ENCODE data around the gene CTSE. TPM values are rescaled to one million over a fixed set of nuclear protein-coding genes. Genes with fewer than 3 reads are reported as not detected.

The CTSE gene
- total and polyA plus RNA-seq, 2 of the 13 experiments (the other 11 are each of a cell fraction or from before 2014, with no cell fraction given): 0.50 to 0.69 TPM

DNA sequence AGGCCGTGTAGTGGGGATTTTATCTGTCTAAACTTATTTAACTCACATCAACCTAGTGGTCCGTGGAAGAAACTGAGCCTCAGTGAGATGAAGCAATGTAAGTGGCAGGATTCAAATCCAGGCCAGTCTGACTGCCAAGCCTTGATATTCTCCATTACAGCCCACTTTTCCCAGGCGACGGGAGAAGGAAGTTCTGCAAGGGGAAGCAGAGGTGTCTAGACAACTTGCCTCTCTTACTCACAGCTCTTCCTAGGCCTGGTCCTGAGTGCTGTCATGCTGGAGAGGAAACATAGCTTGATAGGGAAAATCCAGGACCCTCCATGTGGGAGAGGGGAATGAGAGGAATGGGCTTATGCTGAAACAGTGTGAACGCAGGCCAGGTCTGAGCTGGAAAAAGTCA, 9.1 kb downstream of the CTSE start (continued):
- TF ChIP-seq, protein P1, sequence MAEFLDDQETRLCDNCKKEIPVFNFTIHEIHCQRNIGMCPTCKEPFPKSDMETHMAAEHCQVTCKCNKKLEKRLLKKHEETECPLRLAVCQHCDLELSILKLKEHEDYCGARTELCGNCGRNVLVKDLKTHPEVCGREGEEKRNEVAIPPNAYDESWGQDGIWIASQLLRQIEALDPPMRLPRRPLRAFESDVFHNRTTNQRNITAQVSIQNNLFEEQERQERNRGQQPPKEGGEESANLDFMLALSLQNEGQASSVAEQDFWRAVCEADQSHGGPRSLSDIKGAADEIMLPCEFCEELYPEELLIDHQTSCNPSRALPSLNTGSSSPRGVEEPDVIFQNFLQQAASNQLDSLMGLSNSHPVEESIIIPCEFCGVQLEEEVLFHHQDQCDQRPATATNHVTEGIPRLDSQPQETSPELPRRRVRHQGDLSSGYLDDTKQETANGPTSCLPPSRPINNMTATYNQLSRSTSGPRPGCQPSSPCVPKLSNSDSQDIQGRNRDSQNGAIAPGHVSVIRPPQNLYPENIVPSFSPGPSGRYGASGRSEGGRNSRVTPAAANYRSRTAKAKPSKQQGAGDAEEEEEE (CRISPR knock-in tag; IDR thresholded peaks at IDR 0.05; ENCODE audit: borderline replicate concordance): no peak
- TF ChIP-seq, protein P2, sequence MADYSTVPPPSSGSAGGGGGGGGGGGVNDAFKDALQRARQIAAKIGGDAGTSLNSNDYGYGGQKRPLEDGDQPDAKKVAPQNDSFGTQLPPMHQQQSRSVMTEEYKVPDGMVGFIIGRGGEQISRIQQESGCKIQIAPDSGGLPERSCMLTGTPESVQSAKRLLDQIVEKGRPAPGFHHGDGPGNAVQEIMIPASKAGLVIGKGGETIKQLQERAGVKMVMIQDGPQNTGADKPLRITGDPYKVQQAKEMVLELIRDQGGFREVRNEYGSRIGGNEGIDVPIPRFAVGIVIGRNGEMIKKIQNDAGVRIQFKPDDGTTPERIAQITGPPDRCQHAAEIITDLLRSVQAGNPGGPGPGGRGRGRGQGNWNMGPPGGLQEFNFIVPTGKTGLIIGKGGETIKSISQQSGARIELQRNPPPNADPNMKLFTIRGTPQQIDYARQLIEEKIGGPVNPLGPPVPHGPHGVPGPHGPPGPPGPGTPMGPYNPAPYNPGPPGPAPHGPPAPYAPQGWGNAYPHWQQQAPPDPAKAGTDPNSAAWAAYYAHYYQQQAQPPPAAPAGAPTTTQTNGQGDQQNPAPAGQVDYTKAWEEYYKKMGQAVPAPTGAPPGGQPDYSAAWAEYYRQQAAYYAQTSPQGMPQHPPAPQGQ (CRISPR knock-in tag; IDR thresholded peaks at IDR 0.05; ENCODE audit: borderline replicate concordance): no peak
- TF ChIP-seq, protein P3, sequence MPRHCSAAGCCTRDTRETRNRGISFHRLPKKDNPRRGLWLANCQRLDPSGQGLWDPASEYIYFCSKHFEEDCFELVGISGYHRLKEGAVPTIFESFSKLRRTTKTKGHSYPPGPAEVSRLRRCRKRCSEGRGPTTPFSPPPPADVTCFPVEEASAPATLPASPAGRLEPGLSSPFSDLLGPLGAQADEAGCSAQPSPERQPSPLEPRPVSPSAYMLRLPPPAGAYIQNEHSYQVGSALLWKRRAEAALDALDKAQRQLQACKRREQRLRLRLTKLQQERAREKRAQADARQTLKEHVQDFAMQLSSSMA (CRISPR knock-in tag; IDR thresholded peaks at IDR 0.05): no peak
- TF ChIP-seq, protein P4, sequence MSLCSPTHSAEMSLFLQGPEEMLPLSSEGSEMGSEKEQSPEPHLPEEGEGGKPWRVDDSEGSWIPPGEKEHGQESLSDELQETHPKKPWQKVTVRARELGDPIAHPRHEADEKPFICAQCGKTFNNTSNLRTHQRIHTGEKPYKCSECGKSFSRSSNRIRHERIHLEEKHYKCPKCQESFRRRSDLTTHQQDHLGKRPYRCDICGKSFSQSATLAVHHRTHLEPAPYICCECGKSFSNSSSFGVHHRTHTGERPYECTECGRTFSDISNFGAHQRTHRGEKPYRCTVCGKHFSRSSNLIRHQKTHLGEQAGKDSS (CRISPR knock-in tag; IDR thresholded peaks at IDR 0.05; ENCODE audit: borderline replicate concordance, low read depth): no peak
- TF ChIP-seq KDM3A (CRISPR knock-in tag; IDR thresholded peaks at IDR 0.05; ENCODE audit: low read depth) (no peak), ZSCAN22 (CRISPR knock-in tag; IDR thresholded peaks at IDR 0.05) (no peak), MAZ (IDR thresholded peaks at IDR 0.05; ENCODE audit: borderline replicate concordance, low read depth, low read length) (no peak), MAZ (CRISPR knock-in tag; IDR thresholded peaks at IDR 0.05; ENCODE audit: low read depth) (no peak), AKAP8 (CRISPR knock-in tag; IDR thresholded peaks at IDR 0.05) (no peak)

Measured in HepG2 (cell line).